Upper lobe of left lung (tissue), 4 donors: Measurements from ENCODE around the gene CABLES2.

Experiments used
- POLR2A ChIP-seq, 4 donors: fragments of 450-650 bp; IDR thresholded peaks; one replicate each; pipeline ENCODE4 v1.5.1; 2016 to 2017; ENCODE audit warnings: antibody characterized with exemption in 4 of 4, mild to moderate bottlenecking in 2 of 4
- POLR2AphosphoS5 ChIP-seq, 2 donors: sonication (generic); formaldehyde crosslinking; IDR thresholded peaks; one replicate each; pipeline ENCODE4 v1.5.1; 2017; ENCODE audit warnings: antibody characterized with exemption in 2 of 2
- TF ChIP-seq, protein P1 (sequence below), 6 experiments: fragments of 450-650 bp in 4 of 6; fragments of 200-600 bp in 2 of 6; sonication (generic) in 2 of 6; IDR thresholded peaks; one replicate each; pipeline ENCODE4 v1.5.1; 2016 to 2019; ENCODE audit warnings: antibody characterized with exemption in 6 of 6

DNA sequence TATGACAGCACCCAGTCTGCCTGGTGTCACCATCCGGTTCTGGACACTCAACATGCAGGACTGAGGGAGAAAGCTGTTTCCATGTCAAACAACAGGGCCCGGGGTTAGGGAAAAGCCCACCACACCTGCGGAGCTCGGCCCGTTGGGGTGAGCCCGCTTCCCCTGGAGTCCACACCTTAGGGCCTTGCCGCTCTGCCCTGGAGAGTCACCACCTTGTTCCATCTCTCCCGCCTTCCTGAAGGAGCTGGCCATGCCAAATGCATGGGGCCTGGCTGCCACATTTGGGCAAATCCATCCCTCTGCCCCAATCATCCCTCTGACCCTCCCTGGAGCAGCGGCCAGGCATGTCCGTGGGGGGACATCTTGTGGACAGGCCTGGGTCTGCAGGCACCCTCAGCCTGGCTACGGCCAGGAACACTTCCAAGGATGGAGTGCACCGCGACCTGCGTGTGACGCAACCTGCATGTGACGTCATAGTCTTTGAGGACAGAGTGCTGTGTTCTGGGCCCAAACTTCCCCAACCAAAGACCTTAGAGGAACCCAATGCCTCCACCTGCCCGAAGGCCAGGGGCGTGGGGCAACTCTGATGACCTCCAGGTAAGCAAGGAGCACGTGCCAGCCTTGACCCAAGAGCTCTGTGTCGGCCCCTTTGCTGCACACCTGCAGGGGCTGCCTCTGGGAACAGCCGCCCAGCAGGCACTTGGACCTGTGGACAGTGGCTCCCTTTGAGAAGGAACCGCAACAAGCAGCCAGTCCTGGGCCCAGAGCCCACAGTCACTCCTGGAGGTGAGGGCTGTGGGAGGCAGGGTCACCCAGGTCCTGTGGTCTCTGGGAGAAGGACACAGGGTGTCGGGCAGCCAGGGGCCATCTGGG lies 1.7 kb downstream of the CABLES2 start:
- TF ChIP-seq POLR2A (IDR thresholded peaks at IDR 0.05) (no peak), POLR2AphosphoS5 (IDR thresholded peaks at IDR 0.05) (no peak)
- TF ChIP-seq, protein P1, sequence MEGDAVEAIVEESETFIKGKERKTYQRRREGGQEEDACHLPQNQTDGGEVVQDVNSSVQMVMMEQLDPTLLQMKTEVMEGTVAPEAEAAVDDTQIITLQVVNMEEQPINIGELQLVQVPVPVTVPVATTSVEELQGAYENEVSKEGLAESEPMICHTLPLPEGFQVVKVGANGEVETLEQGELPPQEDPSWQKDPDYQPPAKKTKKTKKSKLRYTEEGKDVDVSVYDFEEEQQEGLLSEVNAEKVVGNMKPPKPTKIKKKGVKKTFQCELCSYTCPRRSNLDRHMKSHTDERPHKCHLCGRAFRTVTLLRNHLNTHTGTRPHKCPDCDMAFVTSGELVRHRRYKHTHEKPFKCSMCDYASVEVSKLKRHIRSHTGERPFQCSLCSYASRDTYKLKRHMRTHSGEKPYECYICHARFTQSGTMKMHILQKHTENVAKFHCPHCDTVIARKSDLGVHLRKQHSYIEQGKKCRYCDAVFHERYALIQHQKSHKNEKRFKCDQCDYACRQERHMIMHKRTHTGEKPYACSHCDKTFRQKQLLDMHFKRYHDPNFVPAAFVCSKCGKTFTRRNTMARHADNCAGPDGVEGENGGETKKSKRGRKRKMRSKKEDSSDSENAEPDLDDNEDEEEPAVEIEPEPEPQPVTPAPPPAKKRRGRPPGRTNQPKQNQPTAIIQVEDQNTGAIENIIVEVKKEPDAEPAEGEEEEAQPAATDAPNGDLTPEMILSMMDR (IDR thresholded peaks at IDR 0.05) = peak; percentile 38 to 79 (median 54)
